GM15510 (cell line): ENCODE data around the gene SHROOM1.

Experiments
- POLR2A ChIP-seq: IDR thresholded peaks from 3 replicates; pipeline ENCODE4 v1.6.1; 2011; ENCODE audit warnings: borderline replicate concordance; ENCODE audit not compliant: insufficient read length; ENCODE audit errors: extremely low read depth

The SHROOM1 gene

GRCh38 chr5:132780577-132780976 is 49.9 kb downstream of the SHROOM1 start:
- no peak for TF ChIP-seq POLR2A

GRCh38 chr5:132779961-132780360 is 50.5 kb downstream of the SHROOM1 start:
- TF ChIP-seq POLR2A, result no peak

GRCh38 chr5:132778856-132779255 is 51.6 kb downstream of the SHROOM1 start:
- no peak for TF ChIP-seq POLR2A

GRCh38 chr5:132778129-132778528 is 52.3 kb downstream of the SHROOM1 start:
- no peak for TF ChIP-seq POLR2A

GRCh38 chr5:132777209-132778069 is 53.0 kb downstream of the SHROOM1 start, which contains the start of gene SEPTIN8:
Gene SEPTIN8, minus strand, starts transcription at chr5:132777239. Its CDS starts 102 bp downstream, at chr5:132777137.
- peak; percentile 26 for TF ChIP-seq POLR2A

GRCh38 chr5:132776938-132777208 is 53.6 kb downstream of the SHROOM1 start:
- TF ChIP-seq POLR2A, result no peak

- TF ChIP-seq POLR2A, result no peak
Measured at GRCh38 chr5:132776131-132776937, 54.1 kb downstream of the SHROOM1 start.

GRCh38 chr5:132775476-132775961 is 54.9 kb downstream of the SHROOM1 start:
- no peak for TF ChIP-seq POLR2A

- TF ChIP-seq POLR2A, result no peak
Measured at GRCh38 chr5:132774896-132775295, 55.6 kb downstream of the SHROOM1 start.

- no peak for TF ChIP-seq POLR2A
Measured at GRCh38 chr5:132774406-132774805, 56.0 kb downstream of the SHROOM1 start.

- TF ChIP-seq POLR2A, result no peak
Measured at GRCh38 chr5:132773601-132774355, 56.7 kb downstream of the SHROOM1 start.

- no peak for TF ChIP-seq POLR2A
Measured at GRCh38 chr5:132773114-132773513, 57.3 kb downstream of the SHROOM1 start.

GRCh38 chr5:132772291-132773070 is 58.0 kb downstream of the SHROOM1 start:
- TF ChIP-seq POLR2A, result no peak
